Panc1 (cell line): ENCODE results near the gene CINP.

ENCODE experiments used
- POLR2AphosphoS5 ChIP-seq: IDR thresholded peaks from 2 replicates; pipeline ENCODE4 v1.6.1; 2012; ENCODE audit warnings: mild to moderate bottlenecking, low read depth, low read length, moderate library complexity
- REST ChIP-seq, 2 experiments: IDR thresholded peaks; 2 replicates each; pipeline ENCODE4 v1.6.1; 2011 to 2012; ENCODE audit warnings: low read depth in 2 of 2, control low read depth in 1 of 2, low read length in 1 of 2, mild to moderate bottlenecking in 1 of 2, moderate library complexity in 1 of 2; ENCODE audit not compliant: insufficient read depth in 1 of 2
- SIN3A ChIP-seq: IDR thresholded peaks from 2 replicates; pipeline ENCODE4 v1.6.1; 2012; ENCODE audit warnings: low read depth, mild to moderate bottlenecking, low read length, moderate library complexity, borderline replicate concordance; ENCODE audit not compliant: insufficient read depth
- TCF7L2 ChIP-seq: IDR thresholded peaks from 2 replicates; pipeline ENCODE4 v1.6.1; 2011; ENCODE audit warnings: mild to moderate bottlenecking, low read depth, low read length, inconsistent platforms
- TF ChIP-seq, protein P1 (sequence below): fragments of 450-650 bp; IDR thresholded peaks from 2 replicates; pipeline ENCODE4 v1.5.1; 2017; ENCODE audit warnings: mild to moderate bottlenecking

- TF ChIP-seq, protein P1, sequence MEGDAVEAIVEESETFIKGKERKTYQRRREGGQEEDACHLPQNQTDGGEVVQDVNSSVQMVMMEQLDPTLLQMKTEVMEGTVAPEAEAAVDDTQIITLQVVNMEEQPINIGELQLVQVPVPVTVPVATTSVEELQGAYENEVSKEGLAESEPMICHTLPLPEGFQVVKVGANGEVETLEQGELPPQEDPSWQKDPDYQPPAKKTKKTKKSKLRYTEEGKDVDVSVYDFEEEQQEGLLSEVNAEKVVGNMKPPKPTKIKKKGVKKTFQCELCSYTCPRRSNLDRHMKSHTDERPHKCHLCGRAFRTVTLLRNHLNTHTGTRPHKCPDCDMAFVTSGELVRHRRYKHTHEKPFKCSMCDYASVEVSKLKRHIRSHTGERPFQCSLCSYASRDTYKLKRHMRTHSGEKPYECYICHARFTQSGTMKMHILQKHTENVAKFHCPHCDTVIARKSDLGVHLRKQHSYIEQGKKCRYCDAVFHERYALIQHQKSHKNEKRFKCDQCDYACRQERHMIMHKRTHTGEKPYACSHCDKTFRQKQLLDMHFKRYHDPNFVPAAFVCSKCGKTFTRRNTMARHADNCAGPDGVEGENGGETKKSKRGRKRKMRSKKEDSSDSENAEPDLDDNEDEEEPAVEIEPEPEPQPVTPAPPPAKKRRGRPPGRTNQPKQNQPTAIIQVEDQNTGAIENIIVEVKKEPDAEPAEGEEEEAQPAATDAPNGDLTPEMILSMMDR, result no peak
- TF ChIP-seq POLR2AphosphoS5 (no peak), REST (IDR thresholded peaks at IDR 0.05; ENCODE audit: insufficient read depth in 1 of 2, low read depth in 2 of 2, low read length in 1 of 2) (no peak), TCF7L2 (no peak), SIN3A (no peak)
Observed at GRCh38 chr14:102371361-102371760, 8.7 kb upstream of the CINP start.
